Right lobe of liver (tissue), 4 donors: Measurements from ENCODE around the gene UFD1.

ENCODE experiments used
- POLR2A ChIP-seq: fragments of 450-650 bp; IDR thresholded peaks from one replicate; pipeline ENCODE4 v1.6.1; 2017; ENCODE audit warnings: antibody characterized with exemption, mild to moderate bottlenecking
- TF ChIP-seq, protein P1 (sequence below), 4 donors: fragments of 200-600 bp in 3 of 4; fragments of 450-650 bp in 1 of 4; IDR thresholded peaks; one replicate each; pipeline versions ENCODE4 v1.5.1 to v1.8.0; 2016 to 2022; ENCODE audit warnings: antibody characterized with exemption in 4 of 4, mild to moderate bottlenecking in 2 of 4
- donor health status: DM: no; HTN: no; CAD: no.
- donor health status: DM: no; HTN: no; CAD: no.
- donor health status: DM: no; HTN: yes; CAD: no.

DNA sequence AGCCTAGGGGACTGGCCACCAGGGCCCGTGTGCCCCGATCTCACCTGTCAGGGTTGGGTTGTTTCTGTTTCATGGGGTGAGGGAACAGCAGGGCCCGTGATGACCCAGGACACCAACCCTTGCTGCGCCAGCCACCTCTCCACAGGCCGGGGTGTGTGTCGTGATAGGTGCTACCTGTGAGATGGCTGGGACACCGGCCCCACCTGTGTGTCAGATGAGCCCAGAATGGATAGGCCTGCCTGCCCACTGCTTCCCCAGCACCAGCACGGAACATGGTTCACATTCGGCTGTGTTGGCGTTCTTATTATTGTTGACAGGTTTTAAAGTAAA, 38.1 kb upstream of the UFD1 start:
- TF ChIP-seq, protein P1, sequence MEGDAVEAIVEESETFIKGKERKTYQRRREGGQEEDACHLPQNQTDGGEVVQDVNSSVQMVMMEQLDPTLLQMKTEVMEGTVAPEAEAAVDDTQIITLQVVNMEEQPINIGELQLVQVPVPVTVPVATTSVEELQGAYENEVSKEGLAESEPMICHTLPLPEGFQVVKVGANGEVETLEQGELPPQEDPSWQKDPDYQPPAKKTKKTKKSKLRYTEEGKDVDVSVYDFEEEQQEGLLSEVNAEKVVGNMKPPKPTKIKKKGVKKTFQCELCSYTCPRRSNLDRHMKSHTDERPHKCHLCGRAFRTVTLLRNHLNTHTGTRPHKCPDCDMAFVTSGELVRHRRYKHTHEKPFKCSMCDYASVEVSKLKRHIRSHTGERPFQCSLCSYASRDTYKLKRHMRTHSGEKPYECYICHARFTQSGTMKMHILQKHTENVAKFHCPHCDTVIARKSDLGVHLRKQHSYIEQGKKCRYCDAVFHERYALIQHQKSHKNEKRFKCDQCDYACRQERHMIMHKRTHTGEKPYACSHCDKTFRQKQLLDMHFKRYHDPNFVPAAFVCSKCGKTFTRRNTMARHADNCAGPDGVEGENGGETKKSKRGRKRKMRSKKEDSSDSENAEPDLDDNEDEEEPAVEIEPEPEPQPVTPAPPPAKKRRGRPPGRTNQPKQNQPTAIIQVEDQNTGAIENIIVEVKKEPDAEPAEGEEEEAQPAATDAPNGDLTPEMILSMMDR (IDR thresholded peaks at IDR 0.05), result no peak
- TF ChIP-seq POLR2A, result no peak
